ENCODE data around the gene CLIC1. TPM values are rescaled to one million over a fixed set of nuclear protein-coding genes. Genes with fewer than 3 reads are reported as not detected.

Gene CLIC1
- polyA plus RNA-seq, 2 of the 4 experiments (the other 2 are of a cell fraction): 249 to 346 TPM

GRCh38 chr6:31713465-31713864 lies 22.9 kb downstream of the CLIC1 start:
- no peak overlapping the region for H3K27ac ChIP-seq
- POLR2A ChIA-PET: interaction anchor here (0.7 kb wide), 1 partner anchor 166 kb away, joined by 5 read pairs; the partner anchor contains the start of gene NFKBIL1
- FAIRE-seq (no peak), ATAC-seq (no peak), DNase-seq (ENCODE audit: low read depth in 1 of 2, low spot score in 1 of 2) (no peak)
- H3K9me3 ChIP-seq: no peaks in the 10 kb centered on the region
- WGBS (ENCODE audit: missing lambda C conversion rate): 79% methylated on average over 3 of the region's 4 CpGs
- 0 out of 3 replicates have a peak, but pooled peaks cover 3% of the 10 kb centered on the region for H3K4me1 ChIP-seq
- CTCF ChIA-PET: interaction anchor here (1.3 to 1.7 kb wide), 3 partner anchors 10 to 45 kb away, joined by 3 to 6 read pairs (median 4); partner anchors contain the start of gene MPIG6B
- no peak for TF ChIP-seq RARB (CRISPR knock-in tag; IDR thresholded peaks at IDR 0.05)
- TF ChIP-seq KDM1A (IDR thresholded peaks at IDR 0.05; ENCODE audit: low read depth): no peak
- no peak for TF ChIP-seq EHMT2 (IDR thresholded peaks at IDR 0.05; ENCODE audit: low read depth)
- TF ChIP-seq GATA3 (IDR thresholded peaks at IDR 0.05; ENCODE audit: borderline replicate concordance): no peak
- TF ChIP-seq EHF (CRISPR knock-in tag; IDR thresholded peaks at IDR 0.05): no peak
- TF ChIP-seq POLR2A (IDR thresholded peaks at IDR 0.05; ENCODE audit: low read length): no peak
- no peak for TF ChIP-seq JUN (IDR thresholded peaks at IDR 0.05)
- TF ChIP-seq CHD2 (IDR thresholded peaks at IDR 0.05; ENCODE audit: low read length, partially characterized antibody): no peak
- no peak for TF ChIP-seq CBX8 (IDR thresholded peaks at IDR 0.05)
- no peak for TF ChIP-seq PBX3 (IDR thresholded peaks at IDR 0.05)
- TF ChIP-seq ZFP36 (IDR thresholded peaks at IDR 0.05; ENCODE audit: borderline replicate concordance, partially characterized antibody): no peak
- no peak for TF ChIP-seq POLR2AphosphoS2 (conservative IDR thresholded peaks at IDR 0.05; ENCODE audit: low read length)
- no peak for TF ChIP-seq MYC (IDR thresholded peaks at IDR 0.05; ENCODE audit: borderline replicate concordance, low read length)
- no peak for TF ChIP-seq HES2 (IDR thresholded peaks at IDR 0.05)
- no peak for TF ChIP-seq ZSCAN20 (CRISPR knock-in tag; IDR thresholded peaks at IDR 0.05)
- TF ChIP-seq BHLHE40 (IDR thresholded peaks at IDR 0.05; ENCODE audit: low read depth, low read length): no peak
- TF ChIP-seq RNF2 (IDR thresholded peaks at IDR 0.05; ENCODE audit: borderline replicate concordance, low read depth): no peak
- TF ChIP-seq HOXA7 (CRISPR knock-in tag; IDR thresholded peaks at IDR 0.05): no peak
- no peak for TF ChIP-seq CBX2 (IDR thresholded peaks at IDR 0.05; ENCODE audit: borderline replicate concordance, low read depth)
- H3K4me3 ChIP-seq: no peak overlapping the region
- H3K4me2 ChIP-seq: no peak overlapping the region

- FAIRE-seq: no peak
- Histone ChIP-seq H3K9me3 (no peaks in the 10 kb centered on the region), H3K4me1 (0 out of 3 replicates have a peak, but pooled peaks cover 3% of the 10 kb centered on the region), H3K4me2 (no peak overlapping the region), H3K27ac (no peak overlapping the region), H3K4me3 (no peak overlapping the region)
- no peak for TF ChIP-seq PHF8 (IDR thresholded peaks at IDR 0.05; ENCODE audit: borderline replicate concordance, low read depth)
- peak; percentile 21; the same call in 2 of the 3 replicates for TF ChIP-seq CTCF (IDR thresholded peaks at IDR 0.05)
- TF ChIP-seq RAD21 (conservative IDR thresholded peaks at IDR 0.05 in 1 of 2, IDR thresholded peaks at IDR 0.05 in 1 of 2): peak; percentile 16 to 41; a peak in 2 of 5 replicates
- ChIA-PET POLR2A (interaction anchor here (0.8 kb wide), 1 partner anchor 115 kb away, joined by 4 read pairs; the partner anchor contains the start of gene HSPA1B), CTCF (interaction anchor here (0.6 to 1.5 kb wide), 16 partner anchors 10 to 206 kb away, joined by 3 to 7 read pairs (median 4); partner anchors contain the start of genes DDAH2, LY6G5C and LY6G6C)
- WGBS (ENCODE audit: missing lambda C conversion rate): 56% methylated on average over 6 of the region's 8 CpGs
- DNase-seq (ENCODE audit: low read depth in 1 of 2, low spot score in 1 of 2): peak in 1 of 2 experiments; percentile 35
- ATAC-seq: peak; percentile 89 to 92
These were observed 24.0 kb downstream of the CLIC1 start for GRCh38 chr6:31712296-31712695.

Measured in A549 (cell line).